Spleen (tissue), 11 donors: ENCODE measurements around the gene CHL1. TPM values are rescaled to one million over a fixed set of nuclear protein-coding genes. Genes with fewer than 3 reads are reported as not detected.

Source experiments
- DNase-seq: peaks from one replicate; pipeline ENCODE4 v3.0.0-alpha.2; 2020
- H3K27ac ChIP-seq, 8 donors: fragments of 200-600 bp; sonication (generic) in 7 of 8; 1 replicate in 4 of 8; 2 replicates in 4 of 8; pipeline versions ENCODE4 v1.5.0 to v1.8.0; 2016 to 2021; ENCODE audit warnings: inconsistent platforms in 4 of 8, mild to moderate bottlenecking in 4 of 8, moderate library complexity in 1 of 8
- H3K27me3 ChIP-seq, 7 donors: fragments of 200-600 bp; sonication (generic) in 6 of 7; replicated peaks in 1 of 7; 1 replicate in 4 of 7; 2 replicates in 3 of 7; pipeline versions ENCODE4 v1.5.0 to v1.8.0; 2016 to 2021; ENCODE audit warnings: inconsistent platforms in 3 of 7, mild to moderate bottlenecking in 1 of 7
- H3K36me3 ChIP-seq, 6 donors: fragments of 200-600 bp; sonication (generic) in 5 of 6; 1 replicate in 4 of 6; 2 replicates in 2 of 6; pipeline versions ENCODE4 v1.5.0 to v1.8.0; 2016 to 2021; ENCODE audit warnings: inconsistent platforms in 2 of 6
- H3K4me1 ChIP-seq, 6 donors: fragments of 200-600 bp; sonication (generic) in 5 of 6; 1 replicate in 3 of 6; 2 replicates in 3 of 6; pipeline versions ENCODE4 v1.5.0 to v1.8.0; 2016 to 2021; ENCODE audit warnings: inconsistent platforms in 3 of 6
- H3K4me3 ChIP-seq, 8 donors: fragments of 200-600 bp; sonication (generic) in 7 of 8; 1 replicate in 4 of 8; 2 replicates in 4 of 8; pipeline versions ENCODE4 v1.5.0 to v1.8.0; 2016 to 2021; ENCODE audit warnings: inconsistent platforms in 4 of 8, mild to moderate bottlenecking in 4 of 8, moderate library complexity in 2 of 8
- H3K9me3 ChIP-seq, 8 donors: fragments of 200-600 bp; sonication (generic) in 7 of 8; 1 replicate in 4 of 8; 2 replicates in 4 of 8; pipeline versions ENCODE4 v1.5.0 to v1.8.0; 2016 to 2021; ENCODE audit warnings: inconsistent platforms in 4 of 8
- CTCF ChIP-seq, 11 experiments: fragments of 200-600 bp in 7 of 11; fragments of 450-650 bp in 4 of 11; sonication (generic) in 4 of 11; IDR thresholded peaks in 8 of 11; conservative IDR thresholded peaks in 3 of 11; 1 replicate in 7 of 11; 2 replicates in 4 of 11; pipeline versions ENCODE4 v1.4.0 to v1.8.0; 2016 to 2021; ENCODE audit warnings: antibody characterized with exemption in 11 of 11, inconsistent platforms in 4 of 11, mild to moderate bottlenecking in 1 of 11
- POLR2A ChIP-seq, 3 donors: fragments of 450-650 bp; IDR thresholded peaks; one replicate each; pipeline ENCODE4 v1.5.1; 2017; ENCODE audit warnings: antibody characterized with exemption in 3 of 3, mild to moderate bottlenecking in 1 of 3
- POLR2AphosphoS5 ChIP-seq, 3 donors: sonication (generic); formaldehyde crosslinking; IDR thresholded peaks; one replicate each; pipeline ENCODE4 v1.5.1; 2017; ENCODE audit warnings: antibody characterized with exemption in 3 of 3
- WGBS, 5 donors: extraction: QIAGEN DNeasy Blood & Tissue Kit in 3 of 5; methylation state at CpG; one replicate each; pipeline versions ENCODE4 v1.1.5 to v1.1.7; 2013 to 2018; 5-methylcytosine and 5-hydroxymethylcytosine counted together
- intact Hi-C: fragments of 100-400 bp; cut with DNase I; formaldehyde crosslinking; loops from one replicate; pipeline ENCODE4 v1.15.0; 2023; ENCODE audit warnings: low total_unique reads
- polyA plus RNA-seq, 3 donors: library from polyadenylated mRNA; stranded (reverse); fragments of 200-250 nt; gene quantifications; one replicate each; pipeline ENCODE4 v1.2.1, GENCODE V29; 2013
- total RNA-seq, 7 donors: library from RNA; depleted of rRNA in 3 of 7; stranded (reverse); fragments of >200 nt in 3 of 7; fragmentation: NEBNext Ultra II Directional in 4 of 7; extraction: Animal tissue kit (Norgen Biotek cat#: 25700) in 4 of 7; gene quantifications; one replicate each; pipeline versions ENCODE4 v1.1.0 to v1.2.1, GENCODE V29; 2016 to 2021
- donor health status: healthy with polysubstance abuse.
- donor health status: DM: no; HTN: no; CAD: no; lungs with moderate emphysema.
- donor health status: DM: no; HTN: no; CAD: no.
- donor health status: Bipolar disorder and iron deficiency.
- donor health status: healthy.
- donor health status: DM: no; HTN: no; CAD: no.
- donor health status: DM: yes; HTN: yes; CAD: no.

Gene CHL1
- total and polyA plus RNA-seq, 10 donors = 3.3 to 20.6 (median 12.8) TPM

- intact Hi-C loops = no loop called here
- DNase-seq = no peak
- H3K9me3 ChIP-seq = no peaks in the 10 kb centered on the region
- no peak overlapping the region for H3K4me3 ChIP-seq
- no peaks in the 10 kb centered on the region for H3K36me3 ChIP-seq
- H3K4me1 ChIP-seq = no peaks in the 10 kb centered on the region
- 79 to 91% (median 87%) methylated on average over 2 of the region's 2 CpGs for WGBS, 5 donors
- no peaks in the 10 kb centered on the region for H3K27me3 ChIP-seq
- TF ChIP-seq POLR2A (IDR thresholded peaks at IDR 0.05) = no peak
- no peak for TF ChIP-seq CTCF (IDR thresholded peaks at IDR 0.05 in 8 of 11, conservative IDR thresholded peaks at IDR 0.05 in 3 of 11)
- TF ChIP-seq POLR2AphosphoS5 (IDR thresholded peaks at IDR 0.05) = no peak
- H3K27ac ChIP-seq = no peak overlapping the region
Observed at GRCh38 chr3:452221-452620, 255.7 kb downstream of the CHL1 start.

- Histone ChIP-seq H3K4me3 (no peak overlapping the region), H3K27me3 (no peaks in the 10 kb centered on the region), H3K4me1 (no peaks in the 10 kb centered on the region), H3K36me3 (no peaks in the 10 kb centered on the region), H3K27ac (no peak overlapping the region), H3K9me3 (no peaks in the 10 kb centered on the region)
- no peak for TF ChIP-seq POLR2AphosphoS5 (IDR thresholded peaks at IDR 0.05)
- DNase-seq = no peak
- intact Hi-C loops = no loop called here
- WGBS, 5 donors = 82 to 93% (median 84%) methylated on average over 4 of the region's 4 CpGs
Observed at GRCh38 chr3:453106-453505, 256.5 kb downstream of the CHL1 start.

- intact Hi-C loops = no loop called here
- Histone ChIP-seq H3K4me3 (no peak overlapping the region), H3K27me3 (no peaks in the 10 kb centered on the region)
Observed at GRCh38 chr3:454986-455385, 258.4 kb downstream of the CHL1 start.

GRCh38 chr3:458124-458523 lies 261.6 kb downstream of the CHL1 start:
- intact Hi-C loops = no loop called here
- H3K27ac ChIP-seq = no peak overlapping the region
- no peak for DNase-seq
- 73 to 86% (median 77%) methylated on average over 3 of the region's 3 CpGs for WGBS, 5 donors
- no peaks in the 10 kb centered on the region for H3K36me3 ChIP-seq
- H3K9me3 ChIP-seq = no peaks in the 10 kb centered on the region
- TF ChIP-seq CTCF (IDR thresholded peaks at IDR 0.05 in 8 of 11, conservative IDR thresholded peaks at IDR 0.05 in 3 of 11) (no peak), POLR2AphosphoS5 (IDR thresholded peaks at IDR 0.05) (no peak), POLR2A (IDR thresholded peaks at IDR 0.05) (no peak)
- no peaks in the 10 kb centered on the region for H3K27me3 ChIP-seq
- H3K4me3 ChIP-seq = no peak overlapping the region
- no peaks in the 10 kb centered on the region for H3K4me1 ChIP-seq

More at GRCh38 chr3:454986-455385, 258.4 kb downstream of the CHL1 start:
- Histone ChIP-seq H3K36me3 (no peaks in the 10 kb centered on the region), H3K4me1 (no peaks in the 10 kb centered on the region), H3K9me3 (no peaks in the 10 kb centered on the region), H3K27ac (no peak overlapping the region)
- 59 to 72% (median 62%) methylated on average over 2 of the region's 2 CpGs for WGBS, 5 donors
- DNase-seq = no peak
- TF ChIP-seq POLR2A (IDR thresholded peaks at IDR 0.05) = no peak
- TF ChIP-seq POLR2AphosphoS5 (IDR thresholded peaks at IDR 0.05) = no peak
- TF ChIP-seq CTCF (IDR thresholded peaks at IDR 0.05 in 8 of 11, conservative IDR thresholded peaks at IDR 0.05 in 3 of 11) = no peak
